Motor neuron (in vitro differentiated cells): ENCODE data around the gene SLC45A1. TPM values are rescaled to one million over a fixed set of nuclear protein-coding genes. Genes with fewer than 3 reads are reported as not detected.

Source experiments
- ATAC-seq, 8 experiments: fragments of 200-7000 bp; cut with Tn5 transposase; replicated peaks in 6 of 8; 2 replicates each; pipeline ENCODE4 v1.8.0; 2021; ENCODE audit warnings: mild to moderate bottlenecking in 8 of 8, moderate library complexity in 8 of 8
- H3K27ac ChIP-seq, 2 donors: fragments of 250-450 bp; sonication (Bioruptor Pico); 2 replicates each; pipeline ENCODE4 v1.9.0; 2021; ENCODE audit warnings: antibody characterized with exemption in 2 of 2, mild to moderate bottlenecking in 2 of 2, moderate library complexity in 1 of 2
- H3K4me1 ChIP-seq, 2 donors: fragments of 250-450 bp; sonication (Bioruptor Pico); replicated peaks in 1 of 2; 2 replicates each; pipeline ENCODE4 v1.6.1; 2021; ENCODE audit warnings: antibody characterized with exemption in 2 of 2, mild to moderate bottlenecking in 2 of 2, moderate library complexity in 1 of 2
- H3K4me3 ChIP-seq, 5 donors: fragments of 250-450 bp; sonication (Bioruptor Pico); 2 replicates each; pipeline ENCODE4 v1.9.0; 2021; ENCODE audit warnings: antibody characterized with exemption in 5 of 5, mild to moderate bottlenecking in 5 of 5, moderate library complexity in 4 of 5
- WGBS, 10 experiments: fragments of 450-650 bp; shearing (Covaris generic); methylation state at CpG; one replicate each; pipeline ENCODE4 v1.0.0; 2022; 5-methylcytosine and 5-hydroxymethylcytosine counted together
- in situ Hi-C, 9 experiments: fragments of 400-800 bp; cut with MboI; loops; one replicate each; pipeline ENCODE4 v1.15.0; 2021; ENCODE audit warnings: low sequenced_read_pairs in 9 of 9, low pct_unique_long_range_greater_than_20kb in 2 of 9; ENCODE audit not compliant: unreplicated experiment in 9 of 9
- total RNA-seq, 8 experiments: library from RNA; unstranded; fragments of 300-600 nt; gene quantifications; 2 replicates each; pipeline versions ENCODE4 v1.2.3 to v1.2.4, GENCODE V29; 2022

Gene SLC45A1
- total RNA-seq, 8 experiments from 2014 or later = 0.17 to 8.4 (median 5.2) TPM

DNA sequence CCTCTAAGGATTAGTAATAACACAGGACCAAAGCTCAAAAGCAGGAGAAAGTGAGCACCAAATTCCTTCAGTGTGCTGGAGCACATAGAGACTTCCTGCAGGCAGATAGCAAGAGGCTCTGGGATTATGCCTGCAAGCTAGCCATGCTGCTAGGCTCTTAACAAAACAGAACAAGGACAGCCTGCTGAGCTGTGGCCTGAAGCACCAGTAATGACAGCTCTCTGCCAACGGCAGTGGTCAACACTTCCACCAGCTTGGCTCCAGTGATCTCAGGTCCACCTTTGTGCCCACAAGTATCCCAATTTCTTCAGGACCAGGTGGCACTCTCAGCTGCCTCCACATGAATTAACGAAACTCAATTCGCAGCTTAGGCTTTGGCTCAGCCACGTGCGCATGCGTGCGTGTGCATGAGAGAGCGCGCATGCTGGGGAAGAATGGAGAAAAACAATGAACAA is 64.2 kb downstream of the SLC45A1 start:
- H3K4me3 ChIP-seq = no peak overlapping the region
- 74 to 100% (median 83%) methylated on average over 2 to 9 of the region's 9 CpGs; no CpG with 5 or more reads in 3 of the 10 experiments for WGBS, 10 experiments
- peak in 2 of 8 experiments; percentile 31 to 44 for ATAC-seq
- no peak overlapping the region for H3K27ac ChIP-seq
- in situ Hi-C loops = no loop called here
- H3K4me1 ChIP-seq = peaks cover 49 to 57% of the 10 kb centered on the region in 2 donors

DNA sequence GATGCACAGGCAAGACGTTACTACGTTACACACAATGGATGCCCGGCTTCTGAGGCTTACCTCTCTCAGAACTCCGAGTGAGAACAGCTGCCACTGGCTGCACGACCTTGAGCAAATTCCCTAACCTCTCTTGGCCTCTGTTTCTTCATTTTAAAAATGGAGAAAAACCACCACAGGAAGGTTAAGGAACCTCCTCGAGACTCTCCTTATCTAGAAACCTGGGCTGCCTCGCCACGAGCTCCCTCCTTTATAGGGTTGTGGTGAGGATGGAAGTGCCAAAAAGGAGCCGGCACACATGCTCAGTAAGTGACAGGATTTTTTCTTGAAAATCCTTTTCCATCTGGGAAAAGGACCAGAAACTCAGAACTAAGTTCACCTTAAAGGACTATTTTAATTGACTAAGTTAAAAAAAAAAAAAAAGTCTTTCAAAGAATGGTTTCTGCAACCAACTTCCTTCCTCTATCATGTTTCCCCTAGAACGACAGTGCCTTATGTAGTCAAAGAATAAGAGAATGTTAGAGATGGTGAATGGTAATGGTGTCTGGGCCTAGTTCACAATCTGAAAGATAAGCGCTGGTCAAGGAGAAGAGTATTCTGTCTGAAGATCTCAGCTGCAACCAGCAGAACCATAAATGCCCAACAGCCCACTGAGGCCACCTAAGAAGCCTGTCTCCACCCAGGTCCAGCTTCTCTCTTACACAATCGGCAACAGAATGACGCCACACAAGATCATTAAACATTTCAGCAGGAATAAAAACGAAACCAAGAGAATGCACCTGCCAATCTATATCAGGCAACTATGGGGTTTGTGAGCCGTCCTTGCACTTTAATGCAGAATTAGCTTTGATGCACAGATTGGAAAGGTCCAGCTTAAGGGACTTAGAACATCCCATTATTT is 64.9 kb downstream of the SLC45A1 start:
- WGBS, 10 experiments = 80 to 100% (median 93%) methylated on average over 1 to 15 of the region's 15 CpGs
- peaks cover 48 to 50% of the 10 kb centered on the region in 2 donors for H3K4me1 ChIP-seq
- H3K27ac ChIP-seq = no peak overlapping the region
- ATAC-seq = no peak
- no peak overlapping the region for H3K4me3 ChIP-seq
- in situ Hi-C loops = no loop called here

DNA sequence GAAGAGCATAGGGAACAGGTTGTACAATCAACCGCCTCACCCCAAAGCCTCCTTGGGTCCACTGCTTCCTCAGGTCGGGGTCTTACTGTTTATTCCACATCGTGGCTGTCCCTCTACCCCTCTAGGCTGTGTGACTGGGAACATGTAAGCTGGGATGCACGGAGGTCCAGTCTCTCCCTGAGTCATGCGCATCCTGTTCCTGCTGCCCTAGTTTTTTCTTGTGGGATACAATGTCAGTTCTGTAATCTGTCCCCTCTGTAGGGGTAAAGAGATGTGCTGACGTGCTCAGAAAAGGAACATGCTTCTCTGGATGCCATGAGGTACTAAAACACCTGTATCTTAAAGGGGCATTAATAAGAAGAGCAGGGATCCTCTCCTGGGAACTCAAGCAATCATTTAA is 66.2 kb downstream of the SLC45A1 start:
- Histone ChIP-seq H3K4me3 (no peak overlapping the region), H3K4me1 (peaks cover 36 to 38% of the 10 kb centered on the region in 2 donors), H3K27ac (no peak overlapping the region)
- in situ Hi-C loops = no loop called here
- peak in 1 of 8 experiments; percentile 27 for ATAC-seq
- WGBS, 10 experiments = 39 to 95% (median 74%) methylated on average over 2 to 6 of the region's 6 CpGs; no CpG with 5 or more reads in 2 of the 10 experiments

DNA sequence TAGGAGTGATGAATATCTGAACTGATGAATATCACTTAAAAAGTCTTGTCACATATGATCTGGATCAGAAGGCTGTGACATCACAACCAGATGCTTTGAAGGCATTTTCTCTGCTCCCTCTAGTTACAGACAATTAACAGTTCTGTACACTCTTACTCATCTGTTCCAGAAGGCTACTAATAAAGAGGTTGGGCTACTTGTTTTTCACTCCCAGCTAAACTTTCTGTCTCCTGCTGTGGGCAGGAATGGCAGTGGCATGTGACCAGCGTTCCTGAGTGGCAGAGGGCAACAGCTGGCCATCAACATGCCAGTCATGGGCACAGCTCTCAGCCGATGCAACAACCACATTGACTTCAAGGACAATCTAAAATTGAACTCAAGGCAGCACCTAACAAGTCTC is 66.7 kb downstream of the SLC45A1 start:
- ATAC-seq = peak in 2 of 8 experiments; percentile 31 to 34
- Histone ChIP-seq H3K4me3 (no peak overlapping the region), H3K4me1 (peaks cover 31 to 33% of the 10 kb centered on the region in 2 donors), H3K27ac (no peak overlapping the region)
- in situ Hi-C loops = no loop called here
- 20 to 100% (median 91%) methylated on average over 1 to 2 of the region's 2 CpGs; no CpG with 5 or more reads in 4 of the 10 experiments for WGBS, 10 experiments

DNA sequence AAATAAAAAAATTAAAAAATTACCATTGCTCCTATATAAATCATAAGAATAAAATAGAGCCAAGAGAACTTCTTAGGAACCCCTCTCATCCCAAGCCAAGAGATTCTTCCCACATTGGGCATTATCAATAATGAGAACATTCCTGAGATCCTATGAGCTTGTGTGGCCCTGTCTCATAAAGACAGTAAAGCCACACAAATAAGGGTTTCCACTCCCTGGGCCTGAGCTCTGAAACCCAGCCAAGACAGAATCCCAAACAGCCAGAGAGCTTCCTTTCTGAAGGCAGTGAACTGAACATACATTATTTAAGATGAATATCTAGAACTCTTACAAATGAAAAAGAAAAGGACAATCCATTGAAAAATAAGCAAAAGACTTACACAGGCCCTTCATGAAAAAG is 68.3 kb downstream of the SLC45A1 start:
- in situ Hi-C loops = no loop called here
- ATAC-seq = no peak
- Histone ChIP-seq H3K4me1 (peaks cover 18 to 19% of the 10 kb centered on the region in 2 donors), H3K27ac (no peak overlapping the region), H3K4me3 (no peak overlapping the region)

GRCh38 chr1:8388732-8389562 is 71.0 kb downstream of the SLC45A1 start:
- Histone ChIP-seq H3K4me3 (no peak overlapping the region), H3K27ac (no peak overlapping the region), H3K4me1 (peaks cover 4 to 9% of the 10 kb centered on the region in 2 donors)
- ATAC-seq = no peak
- in situ Hi-C loops = no loop called here
- WGBS, 10 experiments = 80 to 100% (median 98%) methylated on average over 1 to 12 of the region's 12 CpGs; no CpG with 5 or more reads in 1 of the 10 experiments

DNA sequence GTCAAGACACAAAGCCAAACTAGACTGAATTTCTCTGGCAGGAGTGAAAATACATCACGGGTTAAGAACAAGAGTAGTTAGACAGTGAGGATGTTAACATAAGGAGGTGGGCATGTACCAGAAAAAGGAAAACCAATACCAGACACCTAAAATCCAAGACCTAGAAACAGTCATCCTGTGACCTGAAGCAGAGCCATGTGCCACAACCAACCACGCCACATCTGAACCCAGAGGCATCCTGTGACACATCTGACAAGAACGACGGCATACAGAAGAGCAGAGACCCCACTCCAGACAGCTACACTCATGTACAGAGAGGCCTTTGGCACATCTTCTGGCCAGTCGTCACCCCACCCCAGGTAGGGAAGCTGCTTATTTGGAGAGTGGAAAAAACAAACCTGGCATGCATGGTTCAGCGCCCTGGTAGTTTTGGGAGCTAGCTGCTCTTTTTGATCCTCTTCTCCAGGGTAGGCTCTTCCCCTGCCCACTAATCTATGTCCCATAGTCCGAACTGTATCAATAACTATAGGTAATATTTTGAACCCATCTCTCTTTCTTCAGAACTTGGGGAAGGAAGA is 72.1 kb downstream of the SLC45A1 start:
- in situ Hi-C loops = no loop called here
- Histone ChIP-seq H3K27ac (no peak overlapping the region), H3K4me3 (no peak overlapping the region), H3K4me1 (peaks cover 4 to 10% of the 10 kb centered on the region in 2 donors)
- no peak for ATAC-seq
- 86 to 100% (median 100%) methylated on average over 1 to 5 of the region's 7 CpGs for WGBS, 10 experiments

DNA sequence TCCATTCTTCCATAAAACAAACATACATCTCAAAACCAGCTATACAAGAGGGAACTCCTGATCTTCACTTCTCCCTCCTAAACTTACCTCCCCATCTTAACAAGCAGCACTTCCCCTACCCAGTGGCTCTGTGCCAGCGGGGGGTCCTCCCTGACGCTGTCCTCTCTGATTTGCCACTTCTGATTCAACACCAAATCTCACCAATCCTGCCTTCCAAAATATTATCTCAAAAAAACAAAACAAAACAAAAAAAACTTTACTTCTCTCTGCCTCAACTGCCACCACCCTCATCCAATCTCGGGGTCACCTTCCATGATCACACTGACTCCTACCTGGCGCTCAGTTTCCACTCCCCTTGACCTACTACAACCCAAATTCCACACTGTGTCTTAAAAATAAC is 72.8 kb downstream of the SLC45A1 start:
- WGBS, 10 experiments = 85 to 100% (median 99%) methylated on average over 1 to 4 of the region's 4 CpGs; no CpG with 5 or more reads in 2 of the 10 experiments
- no peak for ATAC-seq
- Histone ChIP-seq H3K4me1 (peaks cover 9 to 12% of the 10 kb centered on the region in 2 donors), H3K27ac (no peak overlapping the region), H3K4me3 (no peak overlapping the region)
- in situ Hi-C loops = no loop called here

DNA sequence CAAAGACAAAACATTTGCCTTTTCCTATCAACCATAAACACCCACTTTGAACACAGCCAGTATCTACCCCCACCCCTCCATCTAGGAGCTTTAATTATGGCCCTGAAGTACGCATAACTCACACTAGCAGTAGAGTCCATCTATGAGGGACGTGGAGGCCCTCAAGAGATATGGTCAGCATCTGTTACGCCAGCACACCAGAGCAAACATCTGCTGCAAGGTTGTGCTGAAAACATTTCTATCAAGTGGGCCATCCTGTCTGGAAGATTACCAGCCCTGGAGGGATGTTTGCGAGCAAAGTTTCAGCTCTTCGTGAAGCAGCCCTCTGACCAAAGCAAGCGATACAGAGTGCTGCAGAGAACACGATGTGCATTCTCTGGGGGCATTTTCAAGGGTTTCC is 74.6 kb downstream of the SLC45A1 start:
- H3K4me1 ChIP-seq = peaks cover 23 to 26% of the 10 kb centered on the region in 2 donors
- no peak overlapping the region for H3K4me3 ChIP-seq
- in situ Hi-C loops = no loop called here
- 63 to 100% (median 98%) methylated on average over 2 to 7 of the region's 7 CpGs for WGBS, 10 experiments
- ATAC-seq = no peak
- no peak overlapping the region for H3K27ac ChIP-seq
